ENCODE measurements around the gene SMO.

DNA sequence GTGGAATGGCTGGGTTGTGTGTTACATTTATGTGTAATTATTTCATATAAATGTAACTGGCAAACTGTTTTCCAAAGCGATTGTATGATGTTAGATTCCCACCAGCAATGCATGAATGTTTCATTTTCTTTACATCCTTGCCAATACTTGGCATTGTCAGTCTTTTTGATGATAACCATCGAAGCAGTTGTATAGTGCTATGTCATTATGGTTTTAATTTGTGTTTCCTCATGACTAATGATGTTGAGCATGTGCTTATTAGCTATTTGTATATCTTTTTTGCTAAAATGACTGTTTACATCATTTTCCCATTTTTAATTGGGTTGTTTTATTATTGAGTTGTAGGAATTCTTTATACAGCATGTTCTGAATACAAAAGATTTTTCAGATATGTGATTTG, 58.7 kb downstream of the SMO start:
- no peak for TF ChIP-seq CTCF (IDR thresholded peaks at IDR 0.05)
- no peak for TF ChIP-seq SIN3A (IDR thresholded peaks at IDR 0.05; ENCODE audit: borderline replicate concordance, insufficient read depth, low read depth, low read length)
- no peak for TF ChIP-seq POLR2AphosphoS5 (IDR thresholded peaks at IDR 0.05; ENCODE audit: low read depth, low read length)
